Head of caudate nucleus (tissue), 42 donors: ENCODE data around the gene RER1.
"Not testable (repeated sequence)": the region's sequence is repeated elsewhere in the genome, so short reads cannot be mapped to it uniquely, and the experiment has no call there.

Experiments used
- DNase-seq, 42 donors: peaks; one replicate each; pipeline versions ENCODE4 v3.0.0 to v3.0.0-alpha.2; 2020 to 2021; ENCODE audit warnings: mixed read lengths in 7 of 42
- intact Hi-C: fragments of 100-400 bp; cut with DNase I; formaldehyde crosslinking; loops from one replicate; pipeline ENCODE4 v1.15.0; 2022

Gene RER1

GRCh38 chr1:2433936-2434655 is 42.5 kb downstream of the RER1 start:
- DNase-seq: no peak
- intact Hi-C loops: no loop called here

GRCh38 chr1:2435091-2435490 is 43.5 kb downstream of the RER1 start:
- no peak for DNase-seq
- intact Hi-C loops: no loop called here

- no peak for DNase-seq
- intact Hi-C loops: no loop called here
These were observed 44.2 kb downstream of the RER1 start for GRCh38 chr1:2435746-2436355.

- intact Hi-C loops: no loop called here
- DNase-seq: no peak
These were observed 45.2 kb downstream of the RER1 start for GRCh38 chr1:2436876-2437275.

- no peak for DNase-seq
- intact Hi-C loops: no loop called here
These were observed 46.0 kb downstream of the RER1 start for GRCh38 chr1:2437617-2438016.

- intact Hi-C loops: no loop called here
- DNase-seq: no peak
These were observed 46.4 kb downstream of the RER1 start for GRCh38 chr1:2438038-2438437.

GRCh38 chr1:2438641-2439040 is 47.0 kb downstream of the RER1 start:
- DNase-seq: no peak
- intact Hi-C loops: no loop called here

- intact Hi-C loops: no loop called here
- no peak for DNase-seq
These were observed 47.7 kb downstream of the RER1 start for GRCh38 chr1:2439369-2439768.

GRCh38 chr1:2440346-2440745 is 48.7 kb downstream of the RER1 start:
- intact Hi-C loops: not testable (repeated sequence)
- peak in 1 of 42 donors; percentile 23 for DNase-seq

- DNase-seq: peak in 22 of 42 donors; percentile 27 to 79 (median 61)
- intact Hi-C loops: no loop called here
These were observed 50.1 kb downstream of the RER1 start for GRCh38 chr1:2441746-2442145.

- no peak for DNase-seq
- intact Hi-C loops: no loop called here
These were observed 51.0 kb downstream of the RER1 start for GRCh38 chr1:2442661-2443060.

GRCh38 chr1:2443277-2444137 is 51.9 kb downstream of the RER1 start:
- intact Hi-C loops: no loop called here
- peak; percentile 41 to 91 (median 82) for DNase-seq

GRCh38 chr1:2444138-2444591 is 52.5 kb downstream of the RER1 start:
- intact Hi-C loops: no loop called here
- no peak for DNase-seq

GRCh38 chr1:2445162-2445822 is 53.7 kb downstream of the RER1 start:
- intact Hi-C loops: no loop called here
- DNase-seq: peak in 6 of 42 donors; percentile 27 to 62 (median 46)

- DNase-seq: peak in 10 of 42 donors; percentile 32 to 69 (median 62)
These were observed 54.2 kb downstream of the RER1 start for GRCh38 chr1:2445823-2446215.

GRCh38 chr1:2446394-2446793 is 54.8 kb downstream of the RER1 start:
- intact Hi-C loops: no loop called here
- DNase-seq: peak; percentile 51 to 89 (median 74)

More at GRCh38 chr1:2445823-2446215, 54.2 kb downstream of the RER1 start:
- intact Hi-C loops: no loop called here

GRCh38 chr1:2446861-2447260 is 55.2 kb downstream of the RER1 start:
- intact Hi-C loops: no loop called here

GRCh38 chr1:2447276-2448097 is 55.8 kb downstream of the RER1 start:
- intact Hi-C loops: no loop called here
- peak in 5 of 42 donors; percentile 32 to 61 (median 44) for DNase-seq

More at GRCh38 chr1:2446861-2447260, 55.2 kb downstream of the RER1 start:
- DNase-seq: peak in 39 of 42 donors; percentile 32 to 90 (median 77)
